NCI-H345 treated with DMSO at 0.1 percent for 48 hours (cell line): ENCODE results near the gene CERS4.
"Not testable (repeated sequence)": the region's sequence is repeated elsewhere in the genome, so short reads cannot be mapped to it uniquely, and the experiment has no call there.

Experiments used
- DNase-seq: peaks from one replicate; lab custom pipeline; 2025; ENCODE audit not compliant: unreplicated experiment; lab: John Stamatoyannopoulos, UW

The CERS4 gene

GRCh38 chr19:8208922-8209461, at the start of gene CERS4:
TSS of gene CERS4 (plus strand) at chr19:8209370. CDS start at chr19:8251077, 41,707 bp downstream.
- peak; percentile 67 for DNase-seq

- DNase-seq, result peak; percentile 10
These were observed 48.0 kb upstream of the CERS4 start for GRCh38 chr19:8161135-8161646.

- DNase-seq, result no peak
These were observed 45.4 kb upstream of the CERS4 start for GRCh38 chr19:8163759-8164158.

- DNase-seq, result no peak
These were observed 41.2 kb upstream of the CERS4 start for GRCh38 chr19:8167985-8168384.

GRCh38 chr19:8168537-8168936, 40.6 kb upstream of the CERS4 start:
- DNase-seq, result no peak

- DNase-seq, result no peak
These were observed 34.5 kb upstream of the CERS4 start for GRCh38 chr19:8174706-8175105.

GRCh38 chr19:8180018-8180417, 29.2 kb upstream of the CERS4 start:
- no peak for DNase-seq

- no peak for DNase-seq
These were observed 24.9 kb upstream of the CERS4 start for GRCh38 chr19:8184274-8184673.

GRCh38 chr19:8185343-8186068, 23.7 kb upstream of the CERS4 start:
- DNase-seq, result no peak

- no peak for DNase-seq
These were observed 16.8 kb upstream of the CERS4 start for GRCh38 chr19:8192221-8192820.

GRCh38 chr19:8194528-8195267, 14.5 kb upstream of the CERS4 start:
- DNase-seq, result no peak

GRCh38 chr19:8196271-8196927, 12.8 kb upstream of the CERS4 start:
- DNase-seq, result no peak

- DNase-seq, result not testable (repeated sequence)
These were observed 5.7 kb upstream of the CERS4 start for GRCh38 chr19:8203288-8204120.

GRCh38 chr19:8204961-8205360, 4.2 kb upstream of the CERS4 start:
- peak; percentile 93 for DNase-seq

- peak; percentile 93 for DNase-seq
These were observed 2.8 kb upstream of the CERS4 start for GRCh38 chr19:8206147-8207087.

GRCh38 chr19:8207326-8207725, 1.8 kb upstream of the CERS4 start:
- not testable (repeated sequence) for DNase-seq

- no peak for DNase-seq
These were observed 850 bp upstream of the CERS4 start for GRCh38 chr19:8208119-8208921.
